H1 (cell line): ENCODE results near the gene UBASH3A.

Experiments used
- KDM1A ChIP-seq: fragments of 200-600, 300-600 bp; sonication (generic); IDR thresholded peaks from 2 replicates; pipeline ENCODE4 v1.7.1; 2016; ENCODE audit warnings: mild to moderate bottlenecking, low read length, borderline replicate concordance
- KDM4A ChIP-seq: IDR thresholded peaks from one replicate; pipeline ENCODE4 v1.7.1; 2012; ENCODE audit warnings: low read depth, mild to moderate bottlenecking, moderate library complexity, low read length, inconsistent platforms; ENCODE audit not compliant: severe bottlenecking
- RBBP5 ChIP-seq: IDR thresholded peaks from 2 replicates; pipeline ENCODE4 v1.7.1; 2012; ENCODE audit warnings: low read depth, mild to moderate bottlenecking, inconsistent platforms, low read length, moderate library complexity, borderline replicate concordance

DNA sequence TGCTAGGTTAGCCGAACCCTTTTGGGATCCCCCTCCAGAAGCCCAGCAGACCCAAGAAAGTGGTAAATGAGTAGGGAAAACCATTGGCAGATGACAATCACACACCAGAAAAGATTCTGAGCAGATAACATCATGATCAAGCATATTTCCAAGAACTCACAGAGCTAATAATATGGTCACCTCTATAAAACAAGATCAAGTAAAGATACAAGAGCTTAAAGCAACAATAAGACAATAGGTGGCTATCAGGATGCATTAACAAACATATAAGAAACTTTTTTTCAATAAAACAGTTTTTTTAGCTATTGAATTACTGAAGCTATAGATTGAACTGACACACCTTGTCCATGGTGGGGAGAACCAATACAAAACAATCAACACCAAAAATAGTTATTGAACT is 29.0 kb downstream of the UBASH3A start:
- peak; percentile 63 for TF ChIP-seq KDM1A
- no peak for TF ChIP-seq KDM4A
- TF ChIP-seq RBBP5, result no peak
